Gastroesophageal sphincter (tissue), 4 donors: ENCODE results near the gene TCIRG1. TPM values are rescaled to one million over a fixed set of nuclear protein-coding genes. Genes with fewer than 3 reads are reported as not detected.

Experiments used
- ATAC-seq: fragments of 150-250 bp; one replicate; pipeline ENCODE4 v1.9.1; 2016; ENCODE audit warnings: mild to moderate bottlenecking, moderate library complexity
- H3K27ac ChIP-seq, 4 donors: fragments of 200-600 bp; sonication (generic) in 3 of 4; 1 replicate in 3 of 4; 2 replicates in 1 of 4; pipeline ENCODE4 v1.5.1; 2016 to 2019
- H3K27me3 ChIP-seq: fragments of 200-600 bp; sonication (generic); one replicate; pipeline ENCODE4 v1.5.1; 2019
- H3K36me3 ChIP-seq, 2 donors: fragments of 200-600 bp; sonication (generic); one replicate each; pipeline ENCODE4 v1.5.1; 2019; ENCODE audit warnings: control low read depth in 1 of 2
- H3K4me1 ChIP-seq, 3 donors: fragments of 200-600 bp; sonication (generic); 1 replicate in 2 of 3; 2 replicates in 1 of 3; pipeline ENCODE4 v1.5.1; 2016 to 2019; ENCODE audit warnings: control low read depth in 2 of 3
- H3K4me3 ChIP-seq, 2 donors: fragments of 200-600 bp; sonication (generic); one replicate each; pipeline ENCODE4 v1.5.1; 2019; ENCODE audit warnings: mild to moderate bottlenecking in 1 of 2, moderate library complexity in 1 of 2
- H3K9me3 ChIP-seq, 3 donors: fragments of 200-600 bp; sonication (generic); one replicate each; pipeline ENCODE4 v1.5.1; 2017 to 2019; ENCODE audit warnings: control low read depth in 2 of 3
- EP300 ChIP-seq: sonication (generic); formaldehyde crosslinking; IDR thresholded peaks from one replicate; pipeline ENCODE4 v1.6.1; 2017; ENCODE audit warnings: antibody characterized with exemption, mild to moderate bottlenecking
- POLR2A ChIP-seq, 2 donors: fragments of 450-650 bp; IDR thresholded peaks; one replicate each; pipeline ENCODE4 v1.6.1; 2017; ENCODE audit warnings: antibody characterized with exemption in 2 of 2, mild to moderate bottlenecking in 2 of 2, moderate library complexity in 1 of 2
- POLR2AphosphoS5 ChIP-seq: sonication (generic); formaldehyde crosslinking; IDR thresholded peaks from one replicate; pipeline ENCODE4 v1.6.1; 2017; ENCODE audit warnings: antibody characterized with exemption
- WGBS, 2 donors: methylation state at CpG; one replicate each; pipeline ENCODE4 v1.1.5; 2018; ENCODE audit warnings: low coverage in 1 of 2; 5-methylcytosine and 5-hydroxymethylcytosine counted together
- total RNA-seq, 4 donors: library from RNA; depleted of rRNA; stranded (reverse); fragments of >200 nt; gene quantifications; one replicate each; pipeline ENCODE4 v1.1.0, GENCODE V29; 2016
- TF ChIP-seq, protein P1 (sequence below), 4 experiments: fragments of 200-600 bp in 2 of 4; fragments of 450-650 bp in 2 of 4; sonication (generic) in 1 of 4; IDR thresholded peaks; one replicate each; pipeline ENCODE4 v1.5.1; 2017 to 2019; ENCODE audit warnings: antibody characterized with exemption in 4 of 4, mild to moderate bottlenecking in 2 of 4, moderate library complexity in 2 of 4

TCIRG1 gene
- total RNA-seq, 4 donors from 2014 or later: 44.5 to 140 (median 81.2) TPM

DNA sequence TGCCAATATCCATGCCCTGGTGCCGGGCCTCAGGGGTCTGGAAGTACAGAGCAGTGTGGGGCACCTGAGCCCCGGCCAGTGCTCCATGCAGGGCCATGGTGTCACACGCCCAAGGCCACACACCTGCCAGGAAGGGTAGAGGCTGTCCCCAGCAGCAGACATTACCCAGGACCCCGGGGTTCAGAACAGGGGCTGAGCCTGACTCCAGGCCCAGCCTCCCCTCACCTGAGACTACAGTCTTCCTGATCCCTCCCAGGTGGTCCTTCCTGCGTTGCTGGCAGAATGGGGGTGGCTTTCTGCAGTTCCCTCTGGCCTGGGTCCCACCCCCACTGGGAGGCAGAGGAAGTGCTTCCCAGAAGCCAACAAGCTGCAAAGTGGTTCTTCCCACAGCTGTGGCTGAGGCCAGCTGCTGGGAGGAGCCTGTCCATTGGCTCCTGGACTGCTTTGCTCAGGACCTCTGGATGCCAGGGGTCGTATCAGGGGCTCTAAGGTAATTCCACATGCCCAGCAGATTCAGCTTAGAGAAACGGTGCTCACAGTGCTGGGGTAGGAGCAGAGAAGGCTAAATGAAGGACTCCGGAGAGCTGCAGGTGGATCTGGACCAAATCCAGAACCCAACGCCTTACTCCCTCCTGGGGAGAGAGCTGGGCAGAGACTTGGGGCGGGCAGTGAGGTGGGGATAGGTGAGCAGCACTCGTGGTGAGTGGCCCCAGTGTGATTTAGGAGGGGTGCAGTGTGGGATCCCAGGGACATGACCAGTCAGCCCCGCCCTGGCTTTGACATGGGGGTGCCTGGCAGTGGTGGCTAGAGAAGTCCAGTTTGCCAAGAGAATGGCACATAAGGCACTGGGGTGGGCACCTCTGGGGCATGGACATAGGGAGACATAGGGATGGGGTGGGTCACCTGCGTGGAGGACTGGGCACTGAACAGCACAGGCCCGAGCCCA lies 12.6 kb downstream of the TCIRG1 start:
- Histone ChIP-seq H3K4me3 (no peak overlapping the region), H3K9me3 (no peaks in the 10 kb centered on the region), H3K4me1 (no peaks in the 10 kb centered on the region), H3K36me3 (peaks cover 0 to 72% of the 10 kb centered on the region in 2 donors), H3K27ac (no peak overlapping the region), H3K27me3 (no peaks in the 10 kb centered on the region)
- TF ChIP-seq POLR2AphosphoS5 (no peak), EP300 (no peak), POLR2A (IDR thresholded peaks at IDR 0.05) (no peak)
- TF ChIP-seq, protein P1, sequence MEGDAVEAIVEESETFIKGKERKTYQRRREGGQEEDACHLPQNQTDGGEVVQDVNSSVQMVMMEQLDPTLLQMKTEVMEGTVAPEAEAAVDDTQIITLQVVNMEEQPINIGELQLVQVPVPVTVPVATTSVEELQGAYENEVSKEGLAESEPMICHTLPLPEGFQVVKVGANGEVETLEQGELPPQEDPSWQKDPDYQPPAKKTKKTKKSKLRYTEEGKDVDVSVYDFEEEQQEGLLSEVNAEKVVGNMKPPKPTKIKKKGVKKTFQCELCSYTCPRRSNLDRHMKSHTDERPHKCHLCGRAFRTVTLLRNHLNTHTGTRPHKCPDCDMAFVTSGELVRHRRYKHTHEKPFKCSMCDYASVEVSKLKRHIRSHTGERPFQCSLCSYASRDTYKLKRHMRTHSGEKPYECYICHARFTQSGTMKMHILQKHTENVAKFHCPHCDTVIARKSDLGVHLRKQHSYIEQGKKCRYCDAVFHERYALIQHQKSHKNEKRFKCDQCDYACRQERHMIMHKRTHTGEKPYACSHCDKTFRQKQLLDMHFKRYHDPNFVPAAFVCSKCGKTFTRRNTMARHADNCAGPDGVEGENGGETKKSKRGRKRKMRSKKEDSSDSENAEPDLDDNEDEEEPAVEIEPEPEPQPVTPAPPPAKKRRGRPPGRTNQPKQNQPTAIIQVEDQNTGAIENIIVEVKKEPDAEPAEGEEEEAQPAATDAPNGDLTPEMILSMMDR (IDR thresholded peaks at IDR 0.05): no peak
- no peak for ATAC-seq
- 80 to 81% methylated on average over 2 to 7 of the region's 14 CpGs for WGBS, 2 donors

DNA sequence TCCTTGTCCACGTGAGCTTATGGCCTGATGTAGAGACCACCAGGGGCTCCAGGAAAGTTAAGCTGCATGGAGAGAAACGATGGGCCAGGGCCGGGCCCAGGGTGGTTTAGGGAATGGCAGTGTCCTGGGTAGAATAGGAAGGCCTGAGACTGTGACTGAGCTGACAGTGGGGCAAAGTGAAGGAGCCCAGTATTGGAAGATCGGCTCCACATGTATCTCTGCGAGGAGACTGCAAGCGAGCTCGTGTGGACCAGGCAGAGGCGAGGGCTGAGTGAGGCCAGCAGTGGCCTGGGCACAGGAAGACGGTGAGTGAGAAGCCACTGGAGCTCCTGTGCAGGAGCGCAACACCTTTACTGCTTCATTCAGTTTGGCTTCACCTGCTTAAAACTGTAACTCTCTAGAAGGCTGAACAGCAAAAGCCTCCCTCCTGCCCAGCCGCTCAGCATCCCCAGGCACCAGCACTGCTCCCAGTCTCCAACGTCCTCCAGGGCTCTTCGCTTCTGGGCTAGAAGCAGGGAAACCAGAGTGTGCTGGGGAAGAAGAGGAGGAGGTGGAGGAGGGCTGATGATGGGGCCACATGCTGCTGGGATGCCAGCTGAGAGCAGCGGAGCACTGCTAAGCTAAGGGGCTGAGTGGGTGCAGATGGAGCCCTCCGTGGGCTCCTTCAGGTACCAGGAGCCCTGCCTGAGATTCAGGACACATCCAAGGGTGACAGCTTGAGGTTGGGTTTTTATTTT lies 13.5 kb downstream of the TCIRG1 start:
- H3K27me3 ChIP-seq: no peaks in the 10 kb centered on the region
- peaks cover 0 to 67% of the 10 kb centered on the region in 2 donors for H3K36me3 ChIP-seq
- H3K27ac ChIP-seq: no peak overlapping the region
- no peak overlapping the region for H3K4me3 ChIP-seq
- TF ChIP-seq POLR2A (IDR thresholded peaks at IDR 0.05) (no peak), EP300 (no peak), POLR2AphosphoS5 (no peak)
- TF ChIP-seq, protein P1 (IDR thresholded peaks at IDR 0.05): no peak
- 80 to 85% methylated on average over 1 to 12 of the region's 15 CpGs for WGBS, 2 donors
- no peaks in the 10 kb centered on the region for H3K4me1 ChIP-seq
- no peaks in the 10 kb centered on the region for H3K9me3 ChIP-seq
- ATAC-seq: no peak

DNA sequence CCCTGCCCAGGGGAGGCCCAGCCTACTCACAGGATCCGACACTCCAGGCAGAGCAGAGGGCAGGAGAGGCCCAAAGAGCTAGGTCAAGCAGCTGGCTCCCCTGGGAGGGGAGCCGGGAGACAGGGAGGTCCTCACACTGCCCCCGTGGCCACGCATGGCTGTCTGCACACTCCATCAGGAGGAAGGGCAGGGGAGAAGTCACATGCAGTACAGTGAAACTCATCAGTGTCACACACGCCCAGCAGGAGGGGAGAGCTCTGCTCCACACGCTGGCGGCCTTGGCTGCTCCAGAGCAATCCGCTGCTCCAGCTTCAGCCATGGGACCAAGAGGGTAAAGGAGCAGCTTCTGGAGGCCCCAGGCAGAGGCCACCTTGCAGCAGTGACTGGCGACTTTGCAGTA lies 14.3 kb downstream of the TCIRG1 start:
- no peak for ATAC-seq
- Histone ChIP-seq H3K9me3 (no peaks in the 10 kb centered on the region), H3K4me1 (no peaks in the 10 kb centered on the region), H3K27me3 (no peaks in the 10 kb centered on the region), H3K4me3 (no peak overlapping the region), H3K36me3 (peaks cover 0 to 67% of the 10 kb centered on the region in 2 donors), H3K27ac (no peak overlapping the region)
- WGBS, 2 donors: 20 to 100% methylated on average over 1 to 3 of the region's 9 CpGs
- TF ChIP-seq EP300 (no peak), POLR2AphosphoS5 (no peak), POLR2A (IDR thresholded peaks at IDR 0.05) (no peak)
- TF ChIP-seq, protein P1 (IDR thresholded peaks at IDR 0.05): no peak

DNA sequence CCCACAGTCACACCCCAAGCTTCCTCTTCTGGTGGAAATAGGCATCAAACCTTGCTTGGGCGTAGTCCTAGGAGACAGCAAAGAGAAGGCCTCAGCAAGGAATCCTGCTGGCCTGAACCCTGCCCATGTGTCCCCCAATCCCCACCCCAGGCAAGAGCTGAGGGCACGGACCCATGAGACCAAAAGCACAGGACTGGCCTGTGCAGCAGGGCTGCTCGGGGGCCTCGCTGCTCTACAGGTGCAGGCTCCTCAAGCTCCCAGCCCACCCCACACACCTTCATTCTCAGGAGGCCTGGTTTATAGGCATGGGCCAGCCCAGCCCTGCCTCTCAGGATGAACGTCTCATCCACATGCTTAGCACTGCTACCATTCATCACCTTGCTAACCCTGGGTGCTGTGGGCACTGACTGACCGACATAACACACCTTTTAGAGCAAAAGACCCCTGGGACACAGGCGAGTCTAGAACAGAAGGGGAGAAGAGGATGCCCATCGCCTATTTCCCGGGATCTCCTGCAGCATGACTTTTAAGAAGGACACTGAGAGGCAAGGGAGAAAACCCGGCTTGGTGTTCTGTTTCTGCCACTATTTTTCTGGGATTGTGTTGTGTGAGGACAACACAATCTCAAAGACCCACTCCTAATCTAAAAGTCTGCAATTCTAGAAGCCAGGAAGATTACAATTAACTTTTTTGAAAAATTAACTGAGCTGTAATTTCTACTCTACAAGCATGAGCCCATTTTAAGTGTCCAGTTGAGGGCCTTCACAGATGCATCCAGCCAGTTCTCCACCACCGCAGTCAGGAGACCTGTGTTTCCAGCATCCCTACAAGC lies 15.4 kb downstream of the TCIRG1 start:
- ATAC-seq: no peak
- H3K4me3 ChIP-seq: no peak overlapping the region
- no peaks in the 10 kb centered on the region for H3K27me3 ChIP-seq
- no peaks in the 10 kb centered on the region for H3K9me3 ChIP-seq
- 95 to 100% methylated on average over 3 to 4 of the region's 11 CpGs for WGBS, 2 donors
- H3K4me1 ChIP-seq: no peaks in the 10 kb centered on the region
- no peak overlapping the region for H3K27ac ChIP-seq
- H3K36me3 ChIP-seq: peaks cover 0 to 66% of the 10 kb centered on the region in 2 donors
- TF ChIP-seq POLR2A (IDR thresholded peaks at IDR 0.05) (no peak), POLR2AphosphoS5 (no peak), EP300 (no peak)
- TF ChIP-seq, protein P1 (IDR thresholded peaks at IDR 0.05): no peak
